ENCODE results near the gene NCKAP1. TPM values are rescaled to one million over a fixed set of nuclear protein-coding genes. Genes with fewer than 3 reads are reported as not detected.
A peak's percentile ranks its signal among the peaks of the same experiment; 100 is the strongest.

NCKAP1 gene
- total RNA-seq, 1 experiment from 2014 or later = 76.2 TPM

DNA sequence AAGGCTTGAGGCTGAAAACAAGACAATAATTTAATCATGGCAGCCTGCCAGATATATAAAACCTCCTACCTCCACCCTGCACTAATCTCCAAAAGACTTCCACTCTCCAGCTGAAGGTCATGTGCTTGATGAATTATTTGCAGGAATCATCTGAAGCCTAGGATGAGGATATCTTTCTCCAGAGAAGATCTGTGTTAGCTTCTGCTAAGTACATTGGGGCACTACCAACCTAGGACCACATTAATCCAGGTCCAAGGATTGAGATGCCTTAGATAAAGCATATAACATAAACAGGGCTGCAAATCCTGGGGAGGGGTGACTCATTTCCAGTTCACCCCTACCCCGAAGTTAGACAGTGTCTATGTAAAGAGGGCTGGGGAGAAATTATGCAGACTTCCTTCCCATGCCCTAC, 91.3 kb downstream of the NCKAP1 start:
- no peak for TF ChIP-seq EZH2 (IDR thresholded peaks at IDR 0.05; ENCODE audit: low read length, unreplicated experiment)
- H3K9ac ChIP-seq (ENCODE audit: low read length) = no peak overlapping the region
- ChIA-PET POLR2A (ENCODE audit: unreplicated experiment) (no interaction called here), CTCF (no interaction called here)
- H3K4me1 ChIP-seq (ENCODE audit: insufficient read depth, low read length) = no peaks in the 10 kb centered on the region
- H3K79me2 ChIP-seq (ENCODE audit: low read length) = no peaks in the 10 kb centered on the region
- no TSS peak for BruUV-seq (replicated peaks)
- H3K4me2 ChIP-seq (ENCODE audit: low read length) = no peak overlapping the region
- H3K9me3 ChIP-seq (ENCODE audit: low read length) = no peaks in the 10 kb centered on the region
- no peaks in the 10 kb centered on the region for H3K9me2 ChIP-seq (replicated peaks; ENCODE audit: low read length)
- no peaks in the 10 kb centered on the region for H3K27me3 ChIP-seq (ENCODE audit: low read length)
- intact Hi-C loops (cut with micrococcal nuclease) = no loop called here
- no peak overlapping the region for H3K4me3 ChIP-seq (ENCODE audit: low read length)
- DNase-seq (no peak), ATAC-seq (peak; percentile 58)
- no peak overlapping the region for H2AFZ ChIP-seq (ENCODE audit: low read length)
- H4K20me1 ChIP-seq (ENCODE audit: low read length) = no peaks in the 10 kb centered on the region
- H3F3A ChIP-seq (ENCODE audit: low read length, unreplicated experiment) = no peaks in the 10 kb centered on the region
- peaks cover 10% of the 10 kb centered on the region; the same call in 1 of the 2 replicates for H3K36me3 ChIP-seq (ENCODE audit: low read depth, low read length)
- no peak overlapping the region for H3K27ac ChIP-seq (ENCODE audit: low read length)

DNA sequence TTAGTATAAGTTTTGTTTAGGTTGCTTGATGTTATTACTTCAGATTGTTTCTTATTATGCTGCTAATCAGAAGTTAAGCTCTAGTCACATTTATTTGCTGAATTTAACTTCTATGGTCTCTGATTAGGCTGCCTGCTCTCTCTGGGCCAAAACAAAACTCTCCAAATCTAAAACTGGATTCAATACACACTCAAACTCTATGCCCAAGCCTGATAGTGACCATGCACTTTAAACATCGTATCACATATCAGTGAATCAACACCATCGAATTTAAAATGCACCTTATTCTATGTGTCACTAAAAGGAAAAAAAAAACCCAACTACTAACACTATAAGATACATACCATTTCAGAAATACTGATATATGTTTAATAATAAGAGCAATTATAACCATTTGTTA, 94.9 kb downstream of the NCKAP1 start:
- TF ChIP-seq EZH2phosphoT487 (IDR thresholded peaks at IDR 0.05; ENCODE audit: borderline replicate concordance, low read length) = no peak
- TF ChIP-seq, protein P1, sequence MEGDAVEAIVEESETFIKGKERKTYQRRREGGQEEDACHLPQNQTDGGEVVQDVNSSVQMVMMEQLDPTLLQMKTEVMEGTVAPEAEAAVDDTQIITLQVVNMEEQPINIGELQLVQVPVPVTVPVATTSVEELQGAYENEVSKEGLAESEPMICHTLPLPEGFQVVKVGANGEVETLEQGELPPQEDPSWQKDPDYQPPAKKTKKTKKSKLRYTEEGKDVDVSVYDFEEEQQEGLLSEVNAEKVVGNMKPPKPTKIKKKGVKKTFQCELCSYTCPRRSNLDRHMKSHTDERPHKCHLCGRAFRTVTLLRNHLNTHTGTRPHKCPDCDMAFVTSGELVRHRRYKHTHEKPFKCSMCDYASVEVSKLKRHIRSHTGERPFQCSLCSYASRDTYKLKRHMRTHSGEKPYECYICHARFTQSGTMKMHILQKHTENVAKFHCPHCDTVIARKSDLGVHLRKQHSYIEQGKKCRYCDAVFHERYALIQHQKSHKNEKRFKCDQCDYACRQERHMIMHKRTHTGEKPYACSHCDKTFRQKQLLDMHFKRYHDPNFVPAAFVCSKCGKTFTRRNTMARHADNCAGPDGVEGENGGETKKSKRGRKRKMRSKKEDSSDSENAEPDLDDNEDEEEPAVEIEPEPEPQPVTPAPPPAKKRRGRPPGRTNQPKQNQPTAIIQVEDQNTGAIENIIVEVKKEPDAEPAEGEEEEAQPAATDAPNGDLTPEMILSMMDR (conservative IDR thresholded peaks at IDR 0.05; ENCODE audit: low read depth, low read length) = no peak
- TF ChIP-seq EZH2 (IDR thresholded peaks at IDR 0.05; ENCODE audit: low read length, unreplicated experiment) = no peak
- no peaks in the 10 kb centered on the region for H3K9me2 ChIP-seq (replicated peaks; ENCODE audit: low read length)
- no peaks in the 10 kb centered on the region for H4K20me1 ChIP-seq (ENCODE audit: low read length)
- no peak overlapping the region for H3K4me2 ChIP-seq (ENCODE audit: low read length)
- H2AFZ ChIP-seq (ENCODE audit: low read length) = no peak overlapping the region
- H3K9me3 ChIP-seq (ENCODE audit: low read length) = no peaks in the 10 kb centered on the region
- no peak overlapping the region for H3K4me3 ChIP-seq (ENCODE audit: low read length)
- no peak overlapping the region for H3K27ac ChIP-seq (ENCODE audit: low read length)
- intact Hi-C loops (cut with micrococcal nuclease) = no loop called here
- BruUV-seq (replicated peaks) = no TSS peak
- no peaks in the 10 kb centered on the region for H3K79me2 ChIP-seq (ENCODE audit: low read length)
- no peak overlapping the region for H3K9ac ChIP-seq (ENCODE audit: low read length)
- CTCF ChIA-PET = no interaction called here
- no peak for DNase-seq
- peaks cover 13% of the 10 kb centered on the region; the same call in 1 of the 2 replicates for H3K36me3 ChIP-seq (ENCODE audit: low read depth, low read length)
- POLR2A ChIA-PET (ENCODE audit: unreplicated experiment) = no interaction called here
- H3F3A ChIP-seq (ENCODE audit: low read length, unreplicated experiment) = no peaks in the 10 kb centered on the region
- no peaks in the 10 kb centered on the region for H3K4me1 ChIP-seq (ENCODE audit: insufficient read depth, low read length)
- H3K27me3 ChIP-seq (ENCODE audit: low read length) = no peaks in the 10 kb centered on the region
- ATAC-seq = no peak

DNA sequence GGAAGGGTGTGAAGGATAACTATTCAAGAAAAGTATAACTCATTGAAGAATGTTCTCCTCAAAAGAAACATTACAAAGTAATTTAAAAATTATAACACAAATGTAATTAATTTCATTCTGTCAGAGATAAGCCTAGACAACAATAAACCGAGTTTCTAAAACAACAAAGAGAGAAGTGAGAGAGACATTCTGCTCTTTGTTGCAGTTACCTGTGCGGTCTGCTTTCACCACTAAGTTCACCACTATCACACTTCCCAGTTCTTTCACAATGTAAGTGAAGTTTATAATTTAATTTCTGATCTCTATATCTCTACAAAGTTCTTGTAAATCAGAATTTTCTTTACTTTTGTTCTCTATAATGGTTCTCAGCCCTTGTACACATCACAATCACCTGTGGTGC, 95.5 kb downstream of the NCKAP1 start:
- BruUV-seq (replicated peaks) = no TSS peak
- intact Hi-C loops (cut with micrococcal nuclease) = no loop called here
- peaks cover 13% of the 10 kb centered on the region; the same call in 1 of the 2 replicates for H3K36me3 ChIP-seq (ENCODE audit: low read depth, low read length)

More for the DNA sequence above, 95.5 kb downstream of the NCKAP1 start:
- POLR2A ChIA-PET (ENCODE audit: unreplicated experiment) = no interaction called here
- Histone ChIP-seq H3K4me1 (ENCODE audit: insufficient read depth, low read length) (no peaks in the 10 kb centered on the region), H3K4me3 (ENCODE audit: low read length) (no peak overlapping the region), H3K9me2 (replicated peaks; ENCODE audit: low read length) (no peaks in the 10 kb centered on the region), H4K20me1 (ENCODE audit: low read length) (no peaks in the 10 kb centered on the region), H3K27ac (ENCODE audit: low read length) (no peak overlapping the region), H3K9ac (ENCODE audit: low read length) (no peak overlapping the region), H3F3A (ENCODE audit: low read length, unreplicated experiment) (no peaks in the 10 kb centered on the region), H3K27me3 (ENCODE audit: low read length) (no peaks in the 10 kb centered on the region), H3K4me2 (ENCODE audit: low read length) (no peak overlapping the region), H3K79me2 (ENCODE audit: low read length) (no peaks in the 10 kb centered on the region), H3K9me3 (ENCODE audit: low read length) (no peaks in the 10 kb centered on the region), H2AFZ (ENCODE audit: low read length) (no peak overlapping the region)
- TF ChIP-seq, protein P1 (conservative IDR thresholded peaks at IDR 0.05; ENCODE audit: low read depth, low read length) = no peak
- no peak for TF ChIP-seq EZH2 (IDR thresholded peaks at IDR 0.05; ENCODE audit: low read length, unreplicated experiment)
- no peak for TF ChIP-seq EZH2phosphoT487 (IDR thresholded peaks at IDR 0.05; ENCODE audit: borderline replicate concordance, low read length)
- CTCF ChIA-PET = no interaction called here
- ATAC-seq (no peak), DNase-seq (no peak)
